Stomach (tissue), 4 donors: ENCODE measurements around the gene UBAP2.

Experiments
- CTCF ChIP-seq, 7 experiments: fragments of 450-650 bp in 4 of 7; fragments of 200-600 bp in 3 of 7; sonication (generic) in 3 of 7; IDR thresholded peaks; one replicate each; pipeline ENCODE4 v1.5.1; 2016 to 2019; ENCODE audit warnings: antibody characterized with exemption in 7 of 7, control low read depth in 2 of 7, mild to moderate bottlenecking in 1 of 7
- POLR2A ChIP-seq, 4 donors: fragments of 450-650 bp; IDR thresholded peaks; one replicate each; pipeline ENCODE4 v1.6.1; 2016; ENCODE audit warnings: antibody characterized with exemption in 4 of 4, control low read depth in 2 of 4, mild to moderate bottlenecking in 1 of 4, moderate library complexity in 1 of 4
- POLR2AphosphoS5 ChIP-seq, 3 donors: sonication (generic); formaldehyde crosslinking; IDR thresholded peaks; one replicate each; pipeline ENCODE4 v1.6.1; 2016; ENCODE audit warnings: antibody characterized with exemption in 3 of 3

- TF ChIP-seq POLR2A (IDR thresholded peaks at IDR 0.05) (no peak), CTCF (IDR thresholded peaks at IDR 0.05) (no peak), POLR2AphosphoS5 (IDR thresholded peaks at IDR 0.05) (no peak)
Observed at GRCh38 chr9:34059954-34060353, 11.3 kb upstream of the UBAP2 start.
